Stimulated activated memory B cell treated with anti-CD40 and anti-IgM and Interleukin-4, amounts not matched to agents 10 μg/mL and 1 μg/mL and 100 μg/mL, for 72 hours (primary cell): Measurements from ENCODE around the gene COL20A1.

Source experiments
- ATAC-seq: fragments of 150-1000 bp; cut with Tn5 transposase; 2 replicates; pipeline ENCODE4 v1.10.0; 2021
- H3K27ac Mint-ChIP-seq: one replicate; pipeline ENCODE4 v1.8.0; 2022; ENCODE audit warnings: mild to moderate bottlenecking, mixed read lengths
- H3K27me3 Mint-ChIP-seq: one replicate; pipeline ENCODE4 v1.8.0; 2022; ENCODE audit warnings: mixed read lengths
- H3K36me3 Mint-ChIP-seq: one replicate; pipeline ENCODE4 v1.8.0; 2022; ENCODE audit warnings: mixed read lengths
- H3K4me1 Mint-ChIP-seq: one replicate; pipeline ENCODE4 v1.8.0; 2022; ENCODE audit warnings: mixed read lengths
- H3K4me3 Mint-ChIP-seq: one replicate; pipeline ENCODE4 v1.8.0; 2022; ENCODE audit warnings: mild to moderate bottlenecking, moderate library complexity, mixed read lengths
- H3K9me3 Mint-ChIP-seq: one replicate; pipeline ENCODE4 v1.8.0; 2022; ENCODE audit warnings: mixed read lengths

Gene COL20A1

GRCh38 chr20:63322146-63322932 lies 29.4 kb downstream of the COL20A1 start:
- Mint-ChIP-seq H3K9me3 (no peaks in the 10 kb centered on the region), H3K27ac (no peak overlapping the region), H3K4me1 (no peaks in the 10 kb centered on the region), H3K4me3 (no peak overlapping the region), H3K27me3 (peaks cover 31% of the 10 kb centered on the region), H3K36me3 (no peaks in the 10 kb centered on the region)
- no peak for ATAC-seq

- H3K4me1 Mint-ChIP-seq, result no peaks in the 10 kb centered on the region
- no peaks in the 10 kb centered on the region for H3K36me3 Mint-ChIP-seq
- no peaks in the 10 kb centered on the region for H3K9me3 Mint-ChIP-seq
- no peak for ATAC-seq
- H3K27me3 Mint-ChIP-seq, result peaks cover 31% of the 10 kb centered on the region
- H3K27ac Mint-ChIP-seq, result no peak overlapping the region
- no peak overlapping the region for H3K4me3 Mint-ChIP-seq
Observed at GRCh38 chr20:63322933-63323273, 29.9 kb downstream of the COL20A1 start.

- peaks cover 31% of the 10 kb centered on the region for H3K27me3 Mint-ChIP-seq
- H3K36me3 Mint-ChIP-seq, result no peaks in the 10 kb centered on the region
- H3K27ac Mint-ChIP-seq, result no peak overlapping the region
- no peak overlapping the region for H3K4me3 Mint-ChIP-seq
- no peak for ATAC-seq
- H3K9me3 Mint-ChIP-seq, result no peaks in the 10 kb centered on the region
- no peaks in the 10 kb centered on the region for H3K4me1 Mint-ChIP-seq
Observed at GRCh38 chr20:63323357-63323981, 30.5 kb downstream of the COL20A1 start.

GRCh38 chr20:63325021-63325471 lies 32.1 kb downstream of the COL20A1 start:
- Mint-ChIP-seq H3K27ac (no peak overlapping the region), H3K36me3 (no peaks in the 10 kb centered on the region), H3K4me3 (no peak overlapping the region), H3K4me1 (no peaks in the 10 kb centered on the region), H3K27me3 (peaks cover 26% of the 10 kb centered on the region), H3K9me3 (no peaks in the 10 kb centered on the region)
- ATAC-seq, result no peak

GRCh38 chr20:63325554-63326313 lies 32.7 kb downstream of the COL20A1 start:
- ATAC-seq, result no peak
- Mint-ChIP-seq H3K36me3 (no peaks in the 10 kb centered on the region), H3K4me3 (no peak overlapping the region), H3K4me1 (no peaks in the 10 kb centered on the region), H3K9me3 (no peaks in the 10 kb centered on the region), H3K27me3 (peaks cover 26% of the 10 kb centered on the region), H3K27ac (no peak overlapping the region)

GRCh38 chr20:63326314-63327230 lies 33.6 kb downstream of the COL20A1 start:
- H3K4me3 Mint-ChIP-seq, result no peak overlapping the region

GRCh38 chr20:63327231-63327745 lies 34.3 kb downstream of the COL20A1 start:
- peak; percentile 10 for ATAC-seq
- H3K4me3 Mint-ChIP-seq, result no peak overlapping the region

More at GRCh38 chr20:63326314-63327230, 33.6 kb downstream of the COL20A1 start:
- no peak for ATAC-seq
- H3K27me3 Mint-ChIP-seq, result peaks cover 21% of the 10 kb centered on the region
- H3K36me3 Mint-ChIP-seq, result peaks cover 3% of the 10 kb centered on the region
- peaks cover 3% of the 10 kb centered on the region for H3K9me3 Mint-ChIP-seq
- peak overlapping the region; percentile 46 for H3K27ac Mint-ChIP-seq
- H3K4me1 Mint-ChIP-seq, result no peaks in the 10 kb centered on the region

GRCh38 chr20:63328026-63328700 lies 35.2 kb downstream of the COL20A1 start:
- no peak overlapping the region for H3K27ac Mint-ChIP-seq
- H3K27me3 Mint-ChIP-seq, result peaks cover 25% of the 10 kb centered on the region
- H3K4me3 Mint-ChIP-seq, result no peak overlapping the region
- peaks cover 8% of the 10 kb centered on the region for H3K36me3 Mint-ChIP-seq
- peaks cover 8% of the 10 kb centered on the region for H3K9me3 Mint-ChIP-seq
- no peak for ATAC-seq
- H3K4me1 Mint-ChIP-seq, result no peaks in the 10 kb centered on the region

More at GRCh38 chr20:63327231-63327745, 34.3 kb downstream of the COL20A1 start:
- H3K9me3 Mint-ChIP-seq, result peaks cover 8% of the 10 kb centered on the region
- H3K27ac Mint-ChIP-seq, result peak overlapping the region; percentile 46
- H3K36me3 Mint-ChIP-seq, result peaks cover 8% of the 10 kb centered on the region
- H3K27me3 Mint-ChIP-seq, result peaks cover 27% of the 10 kb centered on the region
- H3K4me1 Mint-ChIP-seq, result no peaks in the 10 kb centered on the region

- no peak for ATAC-seq
- H3K4me1 Mint-ChIP-seq, result no peaks in the 10 kb centered on the region
Observed at GRCh38 chr20:63328718-63329275, 35.8 kb downstream of the COL20A1 start.

GRCh38 chr20:63329331-63330083 lies 36.5 kb downstream of the COL20A1 start:
- Mint-ChIP-seq H3K27me3 (peaks cover 27% of the 10 kb centered on the region), H3K27ac (no peak overlapping the region), H3K4me3 (no peak overlapping the region), H3K36me3 (peaks cover 8% of the 10 kb centered on the region), H3K4me1 (no peaks in the 10 kb centered on the region), H3K9me3 (peaks cover 12% of the 10 kb centered on the region)
- ATAC-seq, result no peak

More at GRCh38 chr20:63328718-63329275, 35.8 kb downstream of the COL20A1 start:
- no peak overlapping the region for H3K27ac Mint-ChIP-seq
- no peak overlapping the region for H3K4me3 Mint-ChIP-seq
- H3K27me3 Mint-ChIP-seq, result peaks cover 26% of the 10 kb centered on the region
- H3K9me3 Mint-ChIP-seq, result peaks cover 12% of the 10 kb centered on the region
- peaks cover 8% of the 10 kb centered on the region for H3K36me3 Mint-ChIP-seq

- Mint-ChIP-seq H3K27me3 (peaks cover 28% of the 10 kb centered on the region), H3K4me3 (no peak overlapping the region), H3K9me3 (peaks cover 12% of the 10 kb centered on the region), H3K36me3 (peaks cover 8% of the 10 kb centered on the region), H3K27ac (no peak overlapping the region), H3K4me1 (no peaks in the 10 kb centered on the region)
- no peak for ATAC-seq
Observed at GRCh38 chr20:63330084-63330760, 37.2 kb downstream of the COL20A1 start.

GRCh38 chr20:63330940-63331339 lies 38.0 kb downstream of the COL20A1 start:
- Mint-ChIP-seq H3K4me1 (no peaks in the 10 kb centered on the region), H3K4me3 (no peak overlapping the region), H3K27me3 (peaks cover 35% of the 10 kb centered on the region), H3K36me3 (peaks cover 8% of the 10 kb centered on the region), H3K27ac (no peak overlapping the region), H3K9me3 (peaks cover 12% of the 10 kb centered on the region)
- no peak for ATAC-seq
